COLO668 (cell line): ENCODE data around the gene TNS1.

ENCODE experiments used
- DNase-seq: peaks from one replicate; lab custom pipeline; 2025; ENCODE audit not compliant: unreplicated experiment; lab: John Stamatoyannopoulos, UW

The TNS1 gene

GRCh38 chr2:217803653-217803960 lies 199.2 kb downstream of the TNS1 start:
- no peak for DNase-seq

DNA sequence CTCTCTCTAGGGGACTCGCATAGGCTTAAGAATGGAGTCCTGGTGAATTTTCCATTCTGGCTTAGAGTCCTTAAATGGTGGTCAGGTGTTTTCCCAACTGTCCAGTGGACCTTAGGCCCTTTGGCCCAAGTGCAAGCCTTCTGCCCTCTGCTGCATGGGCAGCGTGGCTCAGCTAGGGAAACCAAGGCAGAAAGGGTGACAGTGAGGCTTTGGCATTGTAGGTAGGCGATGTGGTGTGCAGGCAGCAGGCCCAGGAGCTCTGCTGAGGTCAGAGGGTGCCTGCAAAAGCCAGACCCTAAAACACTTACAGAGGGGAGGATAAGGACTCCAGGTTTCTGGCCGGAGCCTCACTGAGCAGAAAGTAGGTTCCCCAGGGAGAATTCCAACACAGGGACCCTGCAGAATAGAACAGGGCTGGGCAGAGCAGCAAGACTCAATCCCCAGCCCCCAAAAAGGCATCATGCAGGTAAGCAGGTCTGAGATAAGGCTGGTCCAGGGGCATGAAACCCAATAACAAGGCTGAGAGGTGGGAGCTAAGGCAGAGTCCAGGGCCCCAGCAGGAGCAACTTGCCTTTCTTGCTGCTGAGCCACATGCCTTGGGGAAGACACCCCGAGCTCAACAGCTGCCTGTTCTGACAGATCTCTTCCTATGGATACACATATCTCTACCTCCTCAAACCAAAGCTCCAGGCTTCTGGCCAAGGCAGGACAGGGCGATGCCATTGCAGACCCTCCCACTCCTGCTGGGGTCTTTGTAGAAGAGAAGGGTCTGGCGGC lies 199.7 kb downstream of the TNS1 start:
- no peak for DNase-seq

- DNase-seq = no peak
Measured at GRCh38 chr2:217802266-217802665, 200.5 kb downstream of the TNS1 start.

DNA sequence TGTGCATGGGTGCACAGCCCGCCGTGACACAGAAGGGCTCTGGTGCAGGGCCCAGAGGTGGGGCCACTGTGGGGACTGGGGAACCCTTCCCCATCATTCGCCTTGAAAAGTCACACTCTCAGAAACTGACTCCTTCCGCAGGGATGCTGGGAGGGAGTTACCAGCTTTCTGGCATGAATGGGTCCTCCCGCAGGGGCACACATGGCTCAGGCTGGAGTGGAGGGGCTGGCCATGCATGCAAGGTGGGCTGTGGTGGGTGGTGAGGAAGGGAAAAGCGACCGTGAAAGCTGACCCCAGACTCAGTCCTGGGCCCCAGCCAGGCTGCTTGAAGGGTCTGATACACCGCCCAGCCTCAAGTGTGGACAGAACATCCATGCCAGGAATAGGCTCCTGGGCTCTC lies 201.1 kb downstream of the TNS1 start:
- no peak for DNase-seq

DNA sequence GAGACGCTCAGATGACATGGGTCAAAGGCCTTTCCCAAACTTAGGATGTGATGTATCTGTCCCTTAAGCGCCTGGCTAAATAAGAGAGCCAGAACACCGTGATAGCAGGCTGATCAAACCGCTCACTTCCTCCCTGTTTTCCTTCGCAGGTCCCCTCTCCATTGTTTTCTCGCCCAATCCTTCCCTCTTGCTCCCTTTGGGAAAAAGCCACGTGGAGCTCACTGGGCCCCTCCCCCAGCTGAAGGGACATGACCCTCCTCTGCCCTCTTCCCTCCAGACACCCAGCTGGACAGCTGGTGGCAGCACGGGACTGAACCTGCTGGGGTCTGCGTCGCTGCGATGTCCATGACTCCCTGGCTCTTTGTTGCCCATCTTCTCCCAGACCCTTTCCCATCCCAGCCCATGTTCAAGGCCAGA lies 201.7 kb downstream of the TNS1 start:
- no peak for DNase-seq

- no peak for DNase-seq
Measured at GRCh38 chr2:217800433-217801114, 202.2 kb downstream of the TNS1 start.

DNA sequence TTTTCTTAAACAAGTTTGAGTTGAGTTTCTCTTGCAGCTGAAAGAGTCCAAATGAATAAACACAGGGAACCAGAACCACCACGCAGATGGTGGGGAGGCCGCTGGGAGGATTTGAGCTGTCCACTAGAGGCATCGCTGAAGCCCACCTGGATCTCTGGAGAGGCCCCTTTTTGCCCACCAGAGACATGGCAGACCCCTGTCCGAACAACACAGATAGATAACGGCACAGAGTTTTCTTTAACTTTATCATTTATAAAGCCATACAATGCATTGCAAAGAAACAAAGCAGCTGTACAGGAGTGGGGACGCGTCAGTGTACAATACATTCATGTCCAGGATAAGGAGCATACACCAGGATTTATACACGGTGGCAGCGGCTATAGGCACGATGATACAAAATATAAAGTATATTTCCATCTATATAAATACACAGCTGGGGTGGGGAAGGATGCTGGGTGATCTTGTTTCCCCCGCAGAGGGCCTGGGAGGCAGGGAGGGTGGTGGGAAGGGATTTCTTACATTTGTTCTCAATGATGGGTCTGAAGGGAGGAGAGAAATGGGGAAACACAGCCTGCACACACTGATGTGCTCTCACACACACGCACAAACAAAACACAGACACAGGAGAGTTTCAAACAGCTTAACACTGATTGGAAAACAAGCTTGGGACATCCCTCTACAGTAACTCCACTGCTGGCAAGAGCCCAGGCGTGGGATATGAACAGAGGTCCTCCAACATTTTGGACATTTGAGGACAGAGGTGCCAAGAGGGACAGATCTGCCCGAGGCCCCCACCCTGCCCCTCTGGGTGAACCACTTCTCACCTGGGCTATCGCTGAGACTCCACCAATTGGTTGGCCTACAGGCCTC lies 203.0 kb downstream of the TNS1 start:
- no peak for DNase-seq

DNA sequence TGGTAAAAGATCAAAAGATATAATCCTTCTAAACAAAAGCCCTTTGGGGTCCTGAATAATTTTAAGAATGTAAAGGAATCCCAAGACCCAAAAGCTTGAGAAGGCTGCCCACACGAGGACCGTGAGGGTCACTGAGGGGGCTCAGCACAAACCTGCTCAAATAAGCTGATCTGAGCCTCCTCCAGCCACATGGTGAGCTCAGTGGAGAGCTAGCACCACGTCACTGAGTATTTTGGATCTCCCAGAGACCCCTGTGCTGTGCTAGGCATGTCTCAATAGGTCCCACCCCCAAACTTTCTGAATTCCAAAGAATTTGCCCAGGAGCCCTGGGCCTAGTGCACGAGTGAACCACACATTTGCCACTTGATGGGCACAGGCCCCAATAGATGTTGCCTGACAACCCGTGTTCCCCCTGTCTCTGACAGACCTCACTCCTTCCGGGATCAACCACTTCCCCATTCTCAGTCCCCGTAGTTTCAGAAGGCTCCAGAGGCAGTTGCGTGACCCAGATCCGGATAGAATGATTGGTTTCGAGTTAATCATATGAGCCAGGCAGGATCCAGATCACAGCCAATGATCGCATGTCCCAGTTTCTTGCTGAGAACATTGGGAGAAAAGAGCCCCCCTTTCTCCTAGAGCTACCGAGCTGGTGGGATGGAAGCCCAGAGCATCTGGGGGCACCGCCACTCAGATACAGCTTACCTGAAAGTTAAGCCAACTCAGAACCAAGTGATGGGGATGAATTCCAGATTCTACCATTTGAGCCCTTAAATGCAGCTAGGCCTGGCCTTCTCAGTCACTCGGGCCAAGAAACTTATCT lies 203.8 kb downstream of the TNS1 start:
- no peak for DNase-seq

DNA sequence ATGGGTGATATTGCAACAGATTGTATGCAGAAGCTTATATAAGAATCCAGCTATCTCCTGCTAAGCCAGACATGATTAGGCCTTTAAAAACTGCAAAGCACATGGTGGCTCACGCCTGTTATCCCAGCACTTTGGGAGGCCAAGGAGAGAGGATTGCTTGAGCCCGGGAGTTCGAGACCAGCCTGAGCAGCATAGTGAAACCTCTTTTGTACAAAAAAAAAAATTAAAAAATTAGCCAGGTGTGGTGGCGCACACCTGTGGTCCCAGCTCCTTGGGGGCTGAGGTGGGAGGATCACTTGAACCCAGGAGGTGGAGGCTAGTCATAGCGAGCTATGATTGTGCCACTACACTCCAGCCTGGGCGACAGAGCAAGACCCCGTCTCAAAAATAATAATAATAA lies 204.6 kb downstream of the TNS1 start:
- DNase-seq = no peak

GRCh38 chr2:217797661-217798069 lies 205.1 kb downstream of the TNS1 start:
- DNase-seq = peak; percentile 86

- DNase-seq = no peak
Measured at GRCh38 chr2:217797165-217797564, 205.6 kb downstream of the TNS1 start.

DNA sequence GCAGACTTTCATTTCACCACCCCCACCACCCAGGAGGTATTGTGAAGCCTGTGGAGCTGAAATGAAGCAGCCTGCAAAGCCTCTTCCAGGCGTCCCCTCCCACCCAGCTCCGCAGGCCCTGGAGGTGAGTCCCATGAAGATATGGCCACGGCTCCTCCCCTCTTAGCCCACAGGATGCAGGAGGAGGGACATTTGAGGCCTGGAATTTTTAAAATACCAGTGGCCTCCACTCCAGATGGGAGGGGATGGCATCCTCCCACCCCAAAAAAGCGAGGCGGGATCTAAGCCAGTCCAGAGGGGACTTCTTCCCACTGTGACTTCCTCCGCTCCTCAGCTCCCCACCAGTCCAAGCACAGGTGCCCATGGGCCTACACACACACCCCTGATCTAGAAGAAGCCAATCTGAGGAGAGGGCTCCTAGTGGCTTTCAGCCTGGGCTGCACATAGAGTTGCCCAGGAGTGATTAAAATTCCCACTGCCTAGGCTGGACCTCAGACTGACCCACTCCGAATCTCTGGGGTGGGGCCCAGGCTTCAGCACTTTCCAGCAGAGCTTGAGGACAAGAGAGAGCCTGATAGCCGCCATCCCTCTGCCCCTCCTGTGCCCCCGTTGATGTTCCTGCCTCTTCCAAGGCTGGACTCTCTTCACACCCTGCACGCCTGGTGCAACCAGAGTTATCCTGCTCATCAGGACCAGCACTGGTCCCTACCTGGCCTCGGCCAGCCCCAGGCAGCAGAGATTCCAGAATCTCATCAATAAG lies 206.9 kb downstream of the TNS1 start:
- no peak for DNase-seq

GRCh38 chr2:217795067-217795466 lies 207.7 kb downstream of the TNS1 start:
- DNase-seq = no peak

GRCh38 chr2:217794133-217794986 lies 208.4 kb downstream of the TNS1 start:
- DNase-seq = no peak

GRCh38 chr2:217793566-217794132 lies 209.1 kb downstream of the TNS1 start:
- no peak for DNase-seq

- no peak for DNase-seq
Measured at GRCh38 chr2:217792626-217793527, 209.9 kb downstream of the TNS1 start.

DNA sequence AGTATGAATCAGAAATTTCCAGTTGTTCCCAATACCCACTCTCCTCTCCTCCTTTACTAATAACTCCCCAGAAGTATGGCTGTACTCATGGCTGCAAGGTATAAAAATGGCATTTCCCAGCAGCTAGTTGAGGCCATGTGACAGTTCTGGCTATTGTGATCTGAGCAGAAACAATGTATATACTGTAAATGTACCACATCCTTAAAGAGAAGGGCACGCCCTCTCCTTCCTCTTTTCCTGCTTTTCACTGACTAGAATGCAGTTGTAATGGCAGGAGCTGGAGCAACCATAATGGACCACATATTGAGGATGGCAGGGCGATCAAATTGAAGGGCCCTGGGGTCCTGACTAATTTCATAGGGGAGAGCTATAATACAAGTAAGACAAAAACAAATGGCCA lies 211.2 kb downstream of the TNS1 start:
- no peak for DNase-seq
